Ovary (tissue), 9 donors: ENCODE data around the gene TTC7B. TPM values are rescaled to one million over a fixed set of nuclear protein-coding genes. Genes with fewer than 3 reads are reported as not detected.

ENCODE experiments used
- DNase-seq, 5 donors: peaks; one replicate each; pipeline ENCODE4 v3.0.0-alpha.2; 2019 to 2020
- H3K27ac ChIP-seq, 2 donors: fragments of 200-600 bp; one replicate each; pipeline versions ENCODE4 v1.5.1 to v1.8.0; 2019 to 2022
- H3K27me3 ChIP-seq: fragments of 200-600 bp; one replicate; pipeline ENCODE4 v1.8.0; 2022
- H3K36me3 ChIP-seq: fragments of 200-600 bp; sonication (generic); one replicate; pipeline ENCODE4 v1.5.1; 2019
- H3K4me1 ChIP-seq: one replicate; pipeline ENCODE4 v1.8.1; 2013; ENCODE audit warnings: mild to moderate bottlenecking, moderate library complexity; ENCODE audit not compliant: insufficient read depth
- H3K4me3 ChIP-seq: fragments of 200-600 bp; sonication (generic); one replicate; pipeline ENCODE4 v1.5.1; 2017
- H3K9me3 ChIP-seq, 2 donors: fragments of 200-600 bp in 1 of 2; sonication (generic) in 1 of 2; one replicate each; pipeline versions ENCODE4 v1.5.1 to v1.8.1; 2013 to 2019; ENCODE audit warnings: mild to moderate bottlenecking in 1 of 2, moderate library complexity in 1 of 2
- EP300 ChIP-seq: sonication (generic); formaldehyde crosslinking; IDR thresholded peaks from one replicate; pipeline ENCODE4 v1.6.1; 2017; ENCODE audit warnings: antibody characterized with exemption
- POLR2A ChIP-seq: fragments of 450-650 bp; IDR thresholded peaks from one replicate; pipeline ENCODE4 v1.6.1; 2017; ENCODE audit warnings: antibody characterized with exemption, mild to moderate bottlenecking, moderate library complexity
- WGBS, 3 donors: extraction: QIAGEN DNeasy Blood & Tissue Kit in 1 of 3; methylation state at CpG; one replicate each; pipeline versions ENCODE4 v1.1.5 to v1.1.7; 2013 to 2017; 5-methylcytosine and 5-hydroxymethylcytosine counted together
- intact Hi-C, 4 donors: fragments of 100-400 bp; cut with DNase I; formaldehyde crosslinking; loops; one replicate each; pipeline versions ENCODE4 v1.11.0 to v1.15.1; 2022 to 2023
- polyA plus RNA-seq, 2 donors: library from polyadenylated mRNA; stranded (reverse); fragments of 200-250 nt in 1 of 2; fragments of 350-450 nt in 1 of 2; fragmentation: Illumina TruSeq in 1 of 2; extraction: RNeasy Lipid Tissue Mini Kit (QIAGEN cat#74804) in 1 of 2; gene quantifications; one replicate each; pipeline ENCODE4 v1.2.3, GENCODE V29; 2013 to 2014
- total RNA-seq, 7 donors: library from RNA; depleted of rRNA in 2 of 7; stranded (reverse); fragments of >200 nt in 2 of 7; fragmentation: NEBNext Ultra II Directional in 3 of 7; extraction: Animal tissue kit (Norgen Biotek cat#: 25700) in 3 of 7; gene quantifications; one replicate each; pipeline versions ENCODE4 v1.1.0 to v1.2.4, GENCODE V29; 2016 to 2023
- TF ChIP-seq, protein P1 (sequence below), 3 donors: fragments of 450-650 bp in 2 of 3; fragments of 200-600 bp in 1 of 3; IDR thresholded peaks; one replicate each; pipeline versions ENCODE4 v1.5.1 to v1.8.0; 2016 to 2022; ENCODE audit warnings: antibody characterized with exemption in 3 of 3, mild to moderate bottlenecking in 1 of 3
- donor health status: DM: no; HTN: no; CAD: no; lungs with moderate emphysema.
- donor health status: DM: no; HTN: no; CAD: no.
- donor health status: Bipolar disorder and iron deficiency.
- donor health status: DM: yes; HTN: yes; CAD: no.
- donor health status: DM: no; HTN: no; CAD: no.
- donor health status: DM: yes; HTN: yes; CAD: no.

The TTC7B gene
- total and polyA plus RNA-seq, 9 donors, result 18.2 to 39.5 (median 34.2) TPM

DNA sequence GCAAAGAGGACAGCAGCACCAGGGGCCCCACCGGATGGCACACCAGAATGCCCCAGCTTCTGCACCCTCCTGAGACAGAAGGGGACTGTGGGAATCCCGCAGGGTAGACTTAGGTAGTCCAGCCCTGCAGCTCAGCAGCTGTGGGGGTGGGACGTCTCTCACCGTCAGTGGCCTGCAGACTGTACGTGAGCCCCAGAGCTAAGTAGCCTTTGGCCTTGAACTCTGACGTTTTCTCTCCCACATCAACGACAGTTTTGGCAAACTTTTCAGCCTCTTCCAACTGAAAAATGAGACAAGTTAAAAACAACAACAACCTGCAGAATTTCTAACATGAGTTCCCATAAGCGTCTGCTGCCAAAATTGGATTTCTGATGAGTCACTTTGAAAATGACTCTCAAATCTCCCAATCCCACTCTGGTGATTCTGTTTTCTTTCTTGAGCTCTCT, 161.4 kb downstream of the TTC7B start:
- DNase-seq, result peak; percentile 72 to 81 (median 76)
- Histone ChIP-seq H3K36me3 (no peaks in the 10 kb centered on the region), H3K4me1 (peaks cover 15% of the 10 kb centered on the region), H3K27ac (peak overlapping the region; percentile 42 to 77), H3K27me3 (no peaks in the 10 kb centered on the region), H3K9me3 (no peaks in the 10 kb centered on the region), H3K4me3 (no peak overlapping the region)
- intact Hi-C loops, result no loop called here
- WGBS, 3 donors, result 7 to 19% (median 11%) methylated on average over 8 of the region's 8 CpGs
- TF ChIP-seq POLR2A, result no peak
- no peak for TF ChIP-seq EP300
- TF ChIP-seq, protein P1, sequence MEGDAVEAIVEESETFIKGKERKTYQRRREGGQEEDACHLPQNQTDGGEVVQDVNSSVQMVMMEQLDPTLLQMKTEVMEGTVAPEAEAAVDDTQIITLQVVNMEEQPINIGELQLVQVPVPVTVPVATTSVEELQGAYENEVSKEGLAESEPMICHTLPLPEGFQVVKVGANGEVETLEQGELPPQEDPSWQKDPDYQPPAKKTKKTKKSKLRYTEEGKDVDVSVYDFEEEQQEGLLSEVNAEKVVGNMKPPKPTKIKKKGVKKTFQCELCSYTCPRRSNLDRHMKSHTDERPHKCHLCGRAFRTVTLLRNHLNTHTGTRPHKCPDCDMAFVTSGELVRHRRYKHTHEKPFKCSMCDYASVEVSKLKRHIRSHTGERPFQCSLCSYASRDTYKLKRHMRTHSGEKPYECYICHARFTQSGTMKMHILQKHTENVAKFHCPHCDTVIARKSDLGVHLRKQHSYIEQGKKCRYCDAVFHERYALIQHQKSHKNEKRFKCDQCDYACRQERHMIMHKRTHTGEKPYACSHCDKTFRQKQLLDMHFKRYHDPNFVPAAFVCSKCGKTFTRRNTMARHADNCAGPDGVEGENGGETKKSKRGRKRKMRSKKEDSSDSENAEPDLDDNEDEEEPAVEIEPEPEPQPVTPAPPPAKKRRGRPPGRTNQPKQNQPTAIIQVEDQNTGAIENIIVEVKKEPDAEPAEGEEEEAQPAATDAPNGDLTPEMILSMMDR (IDR thresholded peaks at IDR 0.05), result no peak

DNA sequence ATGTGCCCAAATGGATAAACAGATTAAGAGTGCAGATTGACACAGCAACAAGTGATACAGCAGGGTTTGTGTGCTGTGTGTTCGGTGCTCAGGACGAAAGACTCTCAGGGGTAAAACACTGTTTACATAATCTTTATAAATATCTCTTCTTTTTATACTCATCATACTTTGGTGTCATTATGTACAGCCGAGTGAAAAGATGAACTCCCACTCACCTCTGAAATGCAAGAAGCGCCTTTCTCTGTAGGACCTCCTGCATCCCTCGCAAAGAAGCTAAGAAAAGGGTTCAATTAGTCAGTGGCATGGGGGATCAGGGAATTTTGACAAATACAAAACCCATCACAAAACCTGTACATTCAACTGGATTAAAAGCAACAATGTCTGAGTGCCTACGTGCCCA, 163.6 kb downstream of the TTC7B start:
- TF ChIP-seq, protein P1 (IDR thresholded peaks at IDR 0.05), result no peak
- no peak for TF ChIP-seq POLR2A
- no peak for TF ChIP-seq EP300
- Histone ChIP-seq H3K4me1 (peaks cover 20% of the 10 kb centered on the region), H3K27ac (no peak overlapping the region), H3K27me3 (no peaks in the 10 kb centered on the region), H3K4me3 (no peak overlapping the region), H3K36me3 (no peaks in the 10 kb centered on the region), H3K9me3 (no peaks in the 10 kb centered on the region)
- intact Hi-C loops, result no loop called here
- DNase-seq, result no peak
- 81 to 83% (median 82%) methylated on average over 6 of the region's 6 CpGs for WGBS, 3 donors

DNA sequence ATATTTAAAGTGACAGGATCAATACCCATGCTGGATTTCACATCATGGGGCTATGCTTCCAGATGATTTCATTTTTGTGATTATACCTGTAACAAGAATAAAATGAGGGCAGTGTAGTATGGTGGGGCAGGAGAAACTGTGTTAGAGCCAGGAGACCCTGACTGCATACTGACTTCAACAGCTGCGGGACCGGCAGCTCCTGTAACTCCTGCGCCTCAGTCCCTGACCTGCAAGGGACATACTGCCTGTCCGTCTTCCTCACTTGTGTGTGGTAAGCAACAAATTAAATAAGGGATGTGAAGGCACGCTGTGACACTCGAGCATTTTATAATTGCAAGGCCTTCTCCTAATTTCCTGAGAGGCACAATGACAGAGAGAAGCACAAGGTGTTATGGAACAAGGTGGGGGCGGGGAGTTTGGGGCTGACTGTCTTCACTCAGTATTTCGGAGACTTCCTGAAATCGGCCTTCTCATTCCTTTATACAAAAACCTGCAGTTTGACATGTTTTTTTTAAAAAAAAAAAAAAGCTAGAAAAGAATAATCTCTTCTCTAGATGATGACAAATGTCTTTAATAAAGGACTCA, 164.2 kb downstream of the TTC7B start:
- peaks cover 20% of the 10 kb centered on the region for H3K4me1 ChIP-seq
- 64 to 71% (median 69%) methylated on average over 9 of the region's 9 CpGs for WGBS, 3 donors
- no peaks in the 10 kb centered on the region for H3K27me3 ChIP-seq
- TF ChIP-seq, protein P1 (IDR thresholded peaks at IDR 0.05), result no peak
- TF ChIP-seq POLR2A (no peak), EP300 (no peak)
- peak overlapping the region in 1 of 2 donors; percentile 60 for H3K27ac ChIP-seq
- DNase-seq, result no peak
- intact Hi-C loops, result no loop called here
- H3K36me3 ChIP-seq, result no peaks in the 10 kb centered on the region
- H3K9me3 ChIP-seq, result no peaks in the 10 kb centered on the region
- no peak overlapping the region for H3K4me3 ChIP-seq

DNA sequence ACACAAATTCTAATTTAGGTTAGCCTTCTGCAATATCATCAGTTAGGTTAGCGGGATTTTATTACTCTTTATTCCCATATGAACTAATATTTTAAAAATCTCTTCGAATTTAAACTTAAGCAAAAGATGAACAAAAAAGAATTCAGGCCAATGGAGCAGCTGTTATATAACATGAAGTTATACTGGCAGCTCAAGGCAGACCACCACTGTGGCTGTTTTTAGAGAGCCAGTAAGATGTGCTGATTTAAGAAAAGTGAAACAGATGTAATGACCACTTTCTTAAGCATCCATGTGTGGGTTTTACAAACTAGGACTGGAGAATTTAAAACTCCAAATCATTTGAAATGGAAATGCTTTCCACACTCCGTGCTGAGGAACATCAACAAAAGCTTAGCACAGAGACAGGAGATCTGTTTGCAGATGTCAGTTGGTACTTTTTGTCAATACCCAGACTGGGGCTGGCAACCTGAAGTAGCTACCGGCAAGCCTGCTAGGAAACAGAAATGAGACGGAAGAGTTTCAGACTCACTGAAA, 164.9 kb downstream of the TTC7B start:
- no peak overlapping the region for H3K4me3 ChIP-seq
- H3K9me3 ChIP-seq, result no peaks in the 10 kb centered on the region
- TF ChIP-seq, protein P1 (IDR thresholded peaks at IDR 0.05), result no peak
- no peak for TF ChIP-seq EP300
- no peaks in the 10 kb centered on the region for H3K27me3 ChIP-seq
- H3K4me1 ChIP-seq, result peaks cover 20% of the 10 kb centered on the region
- H3K36me3 ChIP-seq, result no peaks in the 10 kb centered on the region
- intact Hi-C loops, result no loop called here
- DNase-seq, result no peak
- peak overlapping the region in 1 of 2 donors; percentile 60 for H3K27ac ChIP-seq
- WGBS, 3 donors, result 30 to 49% (median 36%) methylated on average over 5 of the region's 5 CpGs
